Liver (tissue), 9 donors: ENCODE results near the gene ATG9B. TPM values are rescaled to one million over a fixed set of nuclear protein-coding genes. Genes with fewer than 3 reads are reported as not detected.
A peak's percentile ranks its signal among the peaks of the same experiment; 100 is the strongest.

Experiments used
- DNase-seq: peaks from one replicate; pipeline ENCODE4 v3.0.0-alpha.2; 2017; ENCODE audit warnings: low spot score
- H3K27ac ChIP-seq, 2 donors: one replicate each; pipeline ENCODE4 v1.7.0; 2013; ENCODE audit warnings: inconsistent platforms in 2 of 2, low read length in 2 of 2, control low read depth in 1 of 2, low read depth in 1 of 2, mild to moderate bottlenecking in 1 of 2
- H3K27me3 ChIP-seq, 4 donors: one replicate each; pipeline versions ENCODE4 v1.6.1 to v1.7.0; 2013; ENCODE audit warnings: low read length in 3 of 4, inconsistent platforms in 1 of 4, mild to moderate bottlenecking in 1 of 4, moderate library complexity in 1 of 4; ENCODE audit not compliant: control insufficient read depth in 4 of 4, insufficient read depth in 4 of 4
- H3K36me3 ChIP-seq, 4 donors: one replicate each; pipeline versions ENCODE4 v1.6.1 to v1.7.0; 2013; ENCODE audit warnings: low read length in 3 of 4, mild to moderate bottlenecking in 3 of 4, low read depth in 1 of 4, moderate library complexity in 1 of 4; ENCODE audit not compliant: control insufficient read depth in 4 of 4, insufficient read depth in 3 of 4
- H3K4me1 ChIP-seq, 4 donors: one replicate each; pipeline versions ENCODE4 v1.6.1 to v1.7.0; 2013; ENCODE audit warnings: low read length in 3 of 4, mild to moderate bottlenecking in 3 of 4, moderate library complexity in 1 of 4; ENCODE audit not compliant: control insufficient read depth in 4 of 4, insufficient read depth in 4 of 4
- H3K4me3 ChIP-seq, 3 donors: one replicate each; pipeline versions ENCODE4 v1.6.1 to v1.7.0; 2013; ENCODE audit warnings: low read length in 3 of 3, control low read depth in 1 of 3, low read depth in 1 of 3, mild to moderate bottlenecking in 1 of 3
- H3K9ac ChIP-seq, 2 donors: one replicate each; pipeline ENCODE4 v1.7.0; 2013; ENCODE audit warnings: low read length in 2 of 2, mild to moderate bottlenecking in 2 of 2, moderate library complexity in 2 of 2, control low read depth in 1 of 2, low read depth in 1 of 2
- H3K9me3 ChIP-seq, 4 donors: one replicate each; pipeline versions ENCODE4 v1.6.1 to v1.7.0; 2013; ENCODE audit warnings: low read length in 3 of 4; ENCODE audit not compliant: control insufficient read depth in 4 of 4
- FOXA1 ChIP-seq: IDR thresholded peaks from 2 replicates; pipeline ENCODE4 v1.6.1; 2016; ENCODE audit warnings: antibody characterized with exemption
- FOXA2 ChIP-seq: IDR thresholded peaks from 2 replicates; pipeline ENCODE4 v1.6.1; 2016; ENCODE audit warnings: antibody characterized with exemption
- GABPA ChIP-seq, 2 donors: IDR thresholded peaks in 1 of 2; conservative IDR thresholded peaks in 1 of 2; 2 replicates each; pipeline ENCODE4 v1.6.1; 2016; ENCODE audit warnings: antibody characterized with exemption in 2 of 2, mild to moderate bottlenecking in 1 of 2, moderate library complexity in 1 of 2
- JUND ChIP-seq, 2 donors: IDR thresholded peaks; 2 replicates each; pipeline ENCODE4 v1.6.1; 2016; ENCODE audit warnings: antibody characterized with exemption in 2 of 2
- MAX ChIP-seq: IDR thresholded peaks from 2 replicates; pipeline ENCODE4 v1.6.1; 2016; ENCODE audit warnings: antibody characterized with exemption
- NR2F2 ChIP-seq: IDR thresholded peaks from 2 replicates; pipeline ENCODE4 v1.6.1; 2016; ENCODE audit warnings: antibody characterized with exemption
- RAD21 ChIP-seq, 2 donors: IDR thresholded peaks; 2 replicates each; pipeline ENCODE4 v1.6.1; 2016; ENCODE audit warnings: antibody characterized with exemption in 2 of 2, mild to moderate bottlenecking in 2 of 2
- REST ChIP-seq: IDR thresholded peaks from 2 replicates; pipeline ENCODE4 v1.6.1; 2016; ENCODE audit warnings: antibody characterized with exemption, mild to moderate bottlenecking
- RXRA ChIP-seq, 2 donors: IDR thresholded peaks; 2 replicates each; pipeline ENCODE4 v1.6.1; 2017 to 2018; ENCODE audit warnings: antibody characterized with exemption in 2 of 2, mild to moderate bottlenecking in 1 of 2
- SP1 ChIP-seq: IDR thresholded peaks from 2 replicates; pipeline ENCODE4 v1.6.1; 2018; ENCODE audit warnings: antibody characterized with exemption, mild to moderate bottlenecking
- TAF1 ChIP-seq: conservative IDR thresholded peaks from 2 replicates; pipeline ENCODE4 v1.6.1; 2016; ENCODE audit warnings: antibody characterized with exemption, mild to moderate bottlenecking
- YY1 ChIP-seq: IDR thresholded peaks from 2 replicates; pipeline ENCODE4 v1.6.1; 2016; ENCODE audit warnings: antibody characterized with exemption, mild to moderate bottlenecking
- WGBS: extraction: QIAGEN DNeasy Blood & Tissue Kit; methylation state at CpG from one replicate; pipeline ENCODE4 v1.1.7; 2013; 5-methylcytosine and 5-hydroxymethylcytosine counted together
- polyA plus RNA-seq, 2 donors: library from polyadenylated mRNA; stranded (reverse) in 1 of 2; unstranded in 1 of 2; fragments of 200-250 nt in 1 of 2; fragments of >200 nt in 1 of 2; fragmentation: Nextera tagmentation in 1 of 2; extraction: Ambion mirVana in 1 of 2; gene quantifications; one replicate each; pipeline versions ENCODE4 v1.2.1 to v1.2.3, GENCODE V29; 2013 to 2015
- total RNA-seq, 2 donors: library from RNA; depleted of rRNA; stranded (reverse); fragments of >200 nt; gene quantifications; one replicate each; pipeline ENCODE4 v1.2.3, GENCODE V29; 2014
- TF ChIP-seq, protein P1 (sequence below): IDR thresholded peaks from 2 replicates; pipeline ENCODE4 v1.6.1; 2016; ENCODE audit warnings: antibody characterized with exemption
- TF ChIP-seq, protein P2 (sequence below): fragments of 150-350 bp; IDR thresholded peaks from 2 replicates; pipeline ENCODE4 v1.5.1; 2017; ENCODE audit warnings: improper control_type of control experiment, low read depth, low read length; ENCODE audit not compliant: missing input control
- TF ChIP-seq, protein P3 (sequence below): IDR thresholded peaks from 2 replicates; pipeline ENCODE4 v1.6.1; 2016; ENCODE audit warnings: antibody characterized with exemption
- donor health status: healthy.
- donor health status: healthy.
- donor health status: healthy.
- donor health status: healthy.
- donor health status: healthy.

ATG9B gene
- total and polyA plus RNA-seq, 4 donors: 0.61 TPM; not detected in 3

DNA sequence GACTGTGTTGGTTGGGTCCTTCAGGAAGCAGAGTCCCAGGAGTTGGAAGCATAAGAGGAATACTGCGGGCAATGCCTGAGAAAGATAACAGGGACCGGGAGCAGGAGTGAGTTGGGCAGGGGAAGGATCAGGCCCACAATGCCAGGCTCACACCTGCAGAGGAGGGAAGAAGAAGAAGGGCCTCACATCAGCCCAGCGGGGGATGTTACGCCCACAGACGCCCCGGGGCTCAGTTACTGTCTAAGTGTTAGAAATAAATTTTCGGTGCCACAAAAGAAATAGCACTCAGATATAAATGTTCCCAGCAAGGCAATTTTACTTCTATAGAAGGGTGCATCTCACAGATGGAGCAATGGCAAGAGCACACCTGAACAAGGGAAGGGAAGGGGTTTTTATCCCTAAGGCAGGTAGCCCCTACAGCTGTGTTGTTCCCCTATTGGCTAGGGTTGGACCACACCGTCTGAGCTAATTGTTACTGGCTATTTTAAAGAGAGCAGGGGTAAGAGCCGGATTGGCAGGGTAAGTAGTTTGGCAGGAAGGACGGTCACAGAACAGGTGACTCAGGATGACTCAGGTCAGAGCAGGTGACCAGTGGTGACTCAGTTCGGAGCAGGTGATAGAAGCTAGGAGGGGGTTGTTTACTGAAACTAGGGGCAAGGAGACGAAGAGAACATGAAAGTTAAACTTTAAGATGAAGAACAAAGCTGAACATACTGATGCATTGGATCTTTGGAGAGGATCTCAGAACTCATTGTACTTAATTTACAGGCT, 33.7 kb downstream of the ATG9B start, which contains the start of gene NOS3:
Gene NOS3, plus strand, starts transcription at position 602 of the 771 bp plus-strand sequence. CDS start 2,787 bp downstream, outside the sequence.
- Histone ChIP-seq H3K36me3 (no peaks in the 10 kb centered on the region), H3K9ac (no peak within 1 kb of the TSS), H3K27me3 (peaks cover 0 to 2% (median 0%) of the 10 kb centered on the region in 4 donors), H3K4me1 (peaks cover 0 to 10% (median 6%) of the 10 kb centered on the region in 4 donors), H3K9me3 (peaks cover 0 to 4% (median under 1%) of the 10 kb centered on the region in 4 donors), H3K27ac (peak within 1 kb of the TSS in 1 of 2 donors; percentile 12), H3K4me3 (no peak within 1 kb of the TSS)
- TF ChIP-seq FOXA1: no peak
- no peak for TF ChIP-seq FOXA2
- no peak for TF ChIP-seq GABPA (IDR thresholded peaks at IDR 0.05 in 1 of 2, conservative IDR thresholded peaks at IDR 0.05 in 1 of 2)
- no peak for TF ChIP-seq RAD21 (IDR thresholded peaks at IDR 0.05)
- WGBS: 88% methylated on average over 12 of the region's 12 CpGs
- no peak for DNase-seq

- Histone ChIP-seq H3K36me3 (no peaks in the 10 kb centered on the region), H3K4me3 (no peak overlapping the region), H3K9ac (no peak overlapping the region), H3K4me1 (peaks cover 0 to 10% (median 6%) of the 10 kb centered on the region in 4 donors), H3K27me3 (peaks cover 0 to 2% (median 0%) of the 10 kb centered on the region in 4 donors), H3K9me3 (peaks cover 0 to 4% (median under 1%) of the 10 kb centered on the region in 4 donors), H3K27ac (peak overlapping the region; percentile 66 to 70)
- no peak for DNase-seq
- no peak for TF ChIP-seq FOXA2
- no peak for TF ChIP-seq FOXA1
- TF ChIP-seq, protein P1, sequence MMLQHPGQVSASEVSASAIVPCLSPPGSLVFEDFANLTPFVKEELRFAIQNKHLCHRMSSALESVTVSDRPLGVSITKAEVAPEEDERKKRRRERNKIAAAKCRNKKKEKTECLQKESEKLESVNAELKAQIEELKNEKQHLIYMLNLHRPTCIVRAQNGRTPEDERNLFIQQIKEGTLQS: no peak
- TF ChIP-seq, protein P2, sequence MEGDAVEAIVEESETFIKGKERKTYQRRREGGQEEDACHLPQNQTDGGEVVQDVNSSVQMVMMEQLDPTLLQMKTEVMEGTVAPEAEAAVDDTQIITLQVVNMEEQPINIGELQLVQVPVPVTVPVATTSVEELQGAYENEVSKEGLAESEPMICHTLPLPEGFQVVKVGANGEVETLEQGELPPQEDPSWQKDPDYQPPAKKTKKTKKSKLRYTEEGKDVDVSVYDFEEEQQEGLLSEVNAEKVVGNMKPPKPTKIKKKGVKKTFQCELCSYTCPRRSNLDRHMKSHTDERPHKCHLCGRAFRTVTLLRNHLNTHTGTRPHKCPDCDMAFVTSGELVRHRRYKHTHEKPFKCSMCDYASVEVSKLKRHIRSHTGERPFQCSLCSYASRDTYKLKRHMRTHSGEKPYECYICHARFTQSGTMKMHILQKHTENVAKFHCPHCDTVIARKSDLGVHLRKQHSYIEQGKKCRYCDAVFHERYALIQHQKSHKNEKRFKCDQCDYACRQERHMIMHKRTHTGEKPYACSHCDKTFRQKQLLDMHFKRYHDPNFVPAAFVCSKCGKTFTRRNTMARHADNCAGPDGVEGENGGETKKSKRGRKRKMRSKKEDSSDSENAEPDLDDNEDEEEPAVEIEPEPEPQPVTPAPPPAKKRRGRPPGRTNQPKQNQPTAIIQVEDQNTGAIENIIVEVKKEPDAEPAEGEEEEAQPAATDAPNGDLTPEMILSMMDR: no peak
- no peak for TF ChIP-seq REST
- TF ChIP-seq, protein P3, sequence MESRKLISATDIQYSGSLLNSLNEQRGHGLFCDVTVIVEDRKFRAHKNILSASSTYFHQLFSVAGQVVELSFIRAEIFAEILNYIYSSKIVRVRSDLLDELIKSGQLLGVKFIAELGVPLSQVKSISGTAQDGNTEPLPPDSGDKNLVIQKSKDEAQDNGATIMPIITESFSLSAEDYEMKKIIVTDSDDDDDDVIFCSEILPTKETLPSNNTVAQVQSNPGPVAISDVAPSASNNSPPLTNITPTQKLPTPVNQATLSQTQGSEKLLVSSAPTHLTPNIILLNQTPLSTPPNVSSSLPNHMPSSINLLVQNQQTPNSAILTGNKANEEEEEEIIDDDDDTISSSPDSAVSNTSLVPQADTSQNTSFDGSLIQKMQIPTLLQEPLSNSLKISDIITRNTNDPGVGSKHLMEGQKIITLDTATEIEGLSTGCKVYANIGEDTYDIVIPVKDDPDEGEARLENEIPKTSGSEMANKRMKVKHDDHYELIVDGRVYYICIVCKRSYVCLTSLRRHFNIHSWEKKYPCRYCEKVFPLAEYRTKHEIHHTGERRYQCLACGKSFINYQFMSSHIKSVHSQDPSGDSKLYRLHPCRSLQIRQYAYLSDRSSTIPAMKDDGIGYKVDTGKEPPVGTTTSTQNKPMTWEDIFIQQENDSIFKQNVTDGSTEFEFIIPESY: no peak
- TF ChIP-seq RXRA (IDR thresholded peaks at IDR 0.05): no peak
- no peak for TF ChIP-seq GABPA (IDR thresholded peaks at IDR 0.05 in 1 of 2, conservative IDR thresholded peaks at IDR 0.05 in 1 of 2)
- no peak for TF ChIP-seq JUND (IDR thresholded peaks at IDR 0.05)
- no peak for TF ChIP-seq RAD21 (IDR thresholded peaks at IDR 0.05)
- TF ChIP-seq SP1: no peak
- TF ChIP-seq YY1: no peak
- TF ChIP-seq MAX: no peak
- TF ChIP-seq NR2F2: no peak
- TF ChIP-seq TAF1: no peak
- 58% methylated on average over 7 of the region's 7 CpGs for WGBS
Observed at GRCh38 chr7:150989456-150989855, 34.8 kb downstream of the ATG9B start.
